ENCODE measurements around the gene PHF11. TPM values are rescaled to one million over a fixed set of nuclear protein-coding genes. Genes with fewer than 3 reads are reported as not detected.

The PHF11 gene
- total RNA-seq, 1 donor from 2014 or later = 34.3 TPM

DNA sequence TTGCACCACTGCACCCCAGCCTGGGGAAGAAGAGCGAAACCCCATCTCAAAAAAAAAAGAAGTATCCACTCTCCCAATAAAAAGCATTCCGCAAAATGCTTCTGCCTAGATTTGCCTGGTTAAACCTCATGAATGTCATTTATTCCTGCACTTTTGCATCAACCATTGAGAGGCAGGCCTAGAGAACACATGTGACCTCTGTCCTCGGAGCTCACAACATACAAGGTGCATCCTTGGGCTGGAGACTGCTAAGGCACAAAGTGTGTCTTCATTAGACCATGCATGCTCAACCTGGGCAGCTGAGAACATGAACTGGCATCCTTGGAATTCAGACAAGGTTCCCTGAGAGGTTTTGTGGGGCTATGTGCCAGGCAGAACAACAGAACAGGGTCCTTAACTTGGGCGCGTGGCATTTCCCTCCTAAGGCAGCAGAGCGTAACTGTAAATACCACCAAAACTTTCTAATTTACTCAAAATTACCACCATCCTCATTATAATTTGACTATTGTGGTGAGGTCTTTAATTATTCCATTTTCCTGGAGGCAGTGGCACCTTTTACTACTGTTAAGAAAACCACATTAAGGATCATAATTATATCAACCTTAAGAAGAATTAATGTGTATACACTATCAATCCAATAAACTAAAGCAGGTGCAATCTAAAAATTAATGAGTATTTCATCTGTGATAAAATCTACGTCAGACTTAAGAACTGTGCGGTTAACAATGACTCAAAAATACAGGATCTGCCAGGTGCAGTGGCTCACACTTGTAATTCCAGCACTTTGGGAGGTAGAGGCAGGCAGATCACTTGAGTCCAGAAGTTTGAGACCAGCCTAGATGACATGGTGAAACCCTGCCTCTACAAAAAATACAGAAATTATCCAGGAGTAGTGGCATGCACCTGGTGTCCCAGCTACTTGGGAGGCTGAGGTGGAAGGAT lies 75.8 kb downstream of the PHF11 start:
- Mint-ChIP-seq H3K27ac (no peak overlapping the region), H3K27me3 (no peaks in the 10 kb centered on the region), H3K4me1 (ENCODE audit: low read depth) (peaks cover 2% of the 10 kb centered on the region), H3K36me3 (ENCODE audit: insufficient read depth) (peaks cover 11% of the 10 kb centered on the region), H3K4me3 (ENCODE audit: low read depth) (no peak overlapping the region), H3K9me3 (ENCODE audit: low read depth) (peaks cover under 1% of the 10 kb centered on the region)
- TF ChIP-seq CTCF (IDR thresholded peaks at IDR 0.05; ENCODE audit: unreplicated experiment) = no peak
- DNase-seq (ENCODE audit: low spot score, unreplicated experiment) = no peak

Other genes starting within 250 kb of the PHF11 start
- gene CDADC1, start 248.0 kb upstream of the PHF11 start, total RNA-seq = 11.7 and 13.9 TPM in 2 replicates
- 8.8 and 10.5 TPM in 2 replicates for gene CAB39L, start 51.9 kb upstream of the PHF11 start, total RNA-seq
- gene SETDB2, start 51.7 kb upstream of the PHF11 start, total RNA-seq = 11.5 and 12.1 TPM in 2 replicates
- 29.8 and 34.5 TPM in 2 replicates for gene RCBTB1, start 89.6 kb downstream of the PHF11 start, total RNA-seq
- gene ARL11, start 132.6 kb downstream of the PHF11 start, total RNA-seq = 0.10 TPM in 1 of 2 replicates, not detected in the other
- gene EBPL, start 195.5 kb downstream of the PHF11 start, total RNA-seq = 53.9 and 61.9 TPM in 2 replicates

Data from progenitor cell of endocrine pancreas (in vitro differentiated cells).